ENCODE results near the gene FAM20C. TPM values are rescaled to one million over a fixed set of nuclear protein-coding genes. Genes with fewer than 3 reads are reported as not detected.

FAM20C gene
- total and polyA plus RNA-seq, 2 of the 8 experiments (the other 6 are each of a cell fraction or from before 2014, with no cell fraction given), result 9.5 to 34.8 TPM

DNA sequence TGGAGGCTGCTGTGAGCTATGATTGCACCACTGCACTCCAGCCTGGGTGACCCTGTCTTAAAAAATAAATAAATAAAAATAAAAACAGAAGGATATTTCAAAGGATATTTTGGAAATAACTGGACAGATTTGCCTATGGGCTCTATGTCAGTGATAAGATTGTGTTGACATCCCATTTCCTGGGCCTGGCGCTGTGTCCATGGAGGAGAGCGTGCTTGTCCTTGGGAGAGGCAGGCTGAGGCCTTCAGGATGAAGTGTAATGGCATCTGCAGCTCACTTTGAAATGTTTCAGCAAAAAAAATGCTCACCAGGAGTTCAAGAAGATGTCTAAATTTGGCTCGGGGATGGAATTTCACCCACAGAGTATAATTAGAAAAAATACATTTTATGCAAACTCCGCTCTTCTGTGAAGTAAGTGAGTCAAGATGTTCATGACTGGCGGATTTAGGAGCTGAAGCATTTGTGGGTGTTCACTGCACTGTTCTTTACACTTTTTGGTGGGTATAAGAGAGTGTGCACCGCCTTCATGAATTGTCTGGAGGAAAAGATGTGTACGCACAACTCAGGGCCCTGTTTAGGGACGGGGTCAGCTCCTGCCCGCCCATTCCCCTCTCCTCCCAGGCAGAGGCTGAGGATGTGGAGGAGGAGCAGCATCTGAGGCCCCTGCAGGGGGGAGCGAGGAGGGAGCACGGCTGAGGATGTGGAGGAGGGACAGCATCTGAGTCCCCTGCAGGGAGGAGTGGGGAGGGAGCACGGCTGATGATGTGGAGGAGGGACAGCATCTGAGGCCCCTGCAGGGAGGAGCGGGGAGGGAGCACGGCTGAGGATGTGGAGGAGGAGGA, 79.1 kb downstream of the FAM20C start (continued):
- TF ChIP-seq SIX5 (IDR thresholded peaks at IDR 0.05; ENCODE audit: low read depth, low read length) (no peak), TBP (IDR thresholded peaks at IDR 0.05; ENCODE audit: low read depth, low read length) (no peak), ATF3 (IDR thresholded peaks at IDR 0.05; ENCODE audit: insufficient read depth, low read depth, low read length) (no peak), SUZ12 (IDR thresholded peaks at IDR 0.05; ENCODE audit: low read length) (no peak), PHF8 (conservative IDR thresholded peaks at IDR 0.05; ENCODE audit: low read depth, low read length) (no peak)
- TF ChIP-seq, protein P1, sequence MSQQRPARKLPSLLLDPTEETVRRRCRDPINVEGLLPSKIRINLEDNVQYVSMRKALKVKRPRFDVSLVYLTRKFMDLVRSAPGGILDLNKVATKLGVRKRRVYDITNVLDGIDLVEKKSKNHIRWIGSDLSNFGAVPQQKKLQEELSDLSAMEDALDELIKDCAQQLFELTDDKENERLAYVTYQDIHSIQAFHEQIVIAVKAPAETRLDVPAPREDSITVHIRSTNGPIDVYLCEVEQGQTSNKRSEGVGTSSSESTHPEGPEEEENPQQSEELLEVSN (IDR thresholded peaks at IDR 0.05), result no peak
